Activated T-helper 17 cell treated with anti-CD3 and anti-CD28 coated beads, Interleukin-2, amount 50 U/mL, for 72 hours (primary cell): Measurements from ENCODE around the gene MYNN. TPM values are rescaled to one million over a fixed set of nuclear protein-coding genes. Genes with fewer than 3 reads are reported as not detected.

ENCODE experiments used
- ATAC-seq: fragments of 150-1000 bp; cut with Tn5 transposase; replicated peaks from 2 replicates; pipeline ENCODE4 v1.10.0; 2021; ENCODE audit warnings: mild to moderate bottlenecking, moderate library complexity
- H3K27ac Mint-ChIP-seq: one replicate; pipeline ENCODE4 v1.8.0; 2022; ENCODE audit warnings: mixed read lengths
- H3K27me3 Mint-ChIP-seq: one replicate; pipeline ENCODE4 v1.8.0; 2022; ENCODE audit warnings: mixed read lengths
- H3K36me3 Mint-ChIP-seq: one replicate; pipeline ENCODE4 v1.8.0; 2022; ENCODE audit warnings: low read depth, mild to moderate bottlenecking, mixed read lengths
- H3K4me1 Mint-ChIP-seq: one replicate; pipeline ENCODE4 v1.8.0; 2022; ENCODE audit warnings: mixed read lengths
- H3K4me3 Mint-ChIP-seq: one replicate; pipeline ENCODE4 v1.8.0; 2022; ENCODE audit warnings: mild to moderate bottlenecking, mixed read lengths
- H3K9me3 Mint-ChIP-seq: one replicate; pipeline ENCODE4 v1.8.0; 2022; ENCODE audit warnings: mixed read lengths
- total RNA-seq, 2 donors: library from RNA; stranded (reverse); gene quantifications; one replicate each; pipeline ENCODE4 v1.2.3, GENCODE V29; 2022

Gene MYNN
- total RNA-seq, 2 donors from 2014 or later = 11.8 to 15.0 TPM

GRCh38 chr3:169836078-169836941, 63.1 kb downstream of the MYNN start:
- Mint-ChIP-seq H3K9me3 (no peaks in the 10 kb centered on the region), H3K4me3 (no peak overlapping the region), H3K27ac (no peak overlapping the region), H3K4me1 (no peaks in the 10 kb centered on the region), H3K27me3 (peaks cover 10% of the 10 kb centered on the region), H3K36me3 (no peaks in the 10 kb centered on the region)
- ATAC-seq = no peak

DNA sequence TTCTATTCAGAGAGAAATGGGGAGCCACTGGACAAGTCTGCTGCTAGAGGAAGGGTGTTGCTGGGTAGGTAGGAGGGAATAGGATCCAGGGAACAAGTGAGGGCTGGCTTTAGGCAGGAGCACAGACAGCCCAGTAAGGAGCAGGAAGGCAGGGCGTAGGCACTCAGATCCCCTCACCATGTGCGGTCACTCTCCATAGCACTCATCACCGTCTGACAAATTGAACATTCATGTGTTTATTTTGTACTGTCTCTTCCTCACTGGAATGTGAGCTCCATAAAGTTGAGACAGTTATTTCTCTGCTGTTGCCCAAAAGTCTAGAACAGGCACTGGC, 63.7 kb downstream of the MYNN start:
- Mint-ChIP-seq H3K36me3 (no peaks in the 10 kb centered on the region), H3K27me3 (peaks cover 10% of the 10 kb centered on the region), H3K4me3 (no peak overlapping the region), H3K9me3 (no peaks in the 10 kb centered on the region), H3K4me1 (no peaks in the 10 kb centered on the region), H3K27ac (no peak overlapping the region)
- ATAC-seq = no peak

DNA sequence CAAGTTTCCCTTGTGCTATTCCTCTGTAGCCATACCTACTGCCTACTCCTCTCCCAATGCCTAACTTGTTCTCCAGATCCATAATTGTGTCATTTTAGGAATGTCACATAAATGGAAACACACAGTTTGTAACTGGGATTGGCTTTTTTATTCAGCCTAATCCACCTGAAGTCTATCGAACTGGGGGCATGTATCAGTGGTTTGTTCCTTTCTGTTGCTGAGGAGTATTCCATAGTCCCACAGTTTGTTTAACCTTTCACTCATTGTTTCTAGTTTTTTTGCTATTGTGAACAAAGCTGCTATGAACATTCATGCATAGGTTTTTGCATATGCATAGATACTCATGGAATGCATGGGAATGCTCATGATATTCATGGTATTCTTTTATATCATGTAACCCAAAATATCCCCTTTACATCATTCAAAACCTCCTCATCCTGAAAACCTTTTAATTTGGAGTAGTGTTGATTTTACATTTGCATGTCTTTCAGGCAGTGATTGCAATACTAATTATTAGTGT, 65.4 kb downstream of the MYNN start:
- H3K27ac Mint-ChIP-seq = no peak overlapping the region
- H3K4me1 Mint-ChIP-seq = no peaks in the 10 kb centered on the region
- peaks cover 10% of the 10 kb centered on the region for H3K27me3 Mint-ChIP-seq
- H3K9me3 Mint-ChIP-seq = no peaks in the 10 kb centered on the region
- no peak overlapping the region for H3K4me3 Mint-ChIP-seq
- no peak for ATAC-seq
- H3K36me3 Mint-ChIP-seq = no peaks in the 10 kb centered on the region

Other genes starting within 250 kb of the MYNN start
- not detected for gene MECOM, start 109.7 kb upstream of the MYNN start, total RNA-seq
- 10 to 100 TPM; 14.5 to 14.9 TPM for gene TERC, start 8.3 kb upstream of the MYNN start, total RNA-seq
- 1 to 10 TPM; 1.9 to 2.0 TPM for gene ACTRT3, start 3.8 kb upstream of the MYNN start, total RNA-seq
- under 1 TPM; 0.13 TPM for gene LRRIQ4, start 39.5 kb downstream of the MYNN start, total RNA-seq
- 1 to 10 TPM; 1.4 to 1.7 TPM for gene LRRC34, start 39.5 kb downstream of the MYNN start, total RNA-seq
- gene LRRC31, start 96.5 kb downstream of the MYNN start, total RNA-seq = not detected
- not detected for gene SAMD7, start 138.2 kb downstream of the MYNN start, total RNA-seq
- gene SEC62, start 193.4 kb downstream of the MYNN start, total RNA-seq = 10 to 100 TPM; 64.1 to 78.5 TPM